HG02840 (cell line): ENCODE results near the gene BAMBI.
A peak's percentile ranks its signal among the peaks of the same experiment; 100 is the strongest.
"Not testable (repeated sequence)": the region's sequence is repeated elsewhere in the genome, so short reads cannot be mapped to it uniquely, and the experiment has no call there.

Experiments
- ATAC-seq: cut with Tn5 transposase; IDR thresholded peaks from one replicate; pipeline ENCODE4 v1.9.1; 2021; ENCODE audit warnings: mild to moderate bottlenecking, moderate library complexity, moderate number of reproducible peaks; ENCODE audit not compliant: unreplicated experiment, low FRiP score

The BAMBI gene

DNA sequence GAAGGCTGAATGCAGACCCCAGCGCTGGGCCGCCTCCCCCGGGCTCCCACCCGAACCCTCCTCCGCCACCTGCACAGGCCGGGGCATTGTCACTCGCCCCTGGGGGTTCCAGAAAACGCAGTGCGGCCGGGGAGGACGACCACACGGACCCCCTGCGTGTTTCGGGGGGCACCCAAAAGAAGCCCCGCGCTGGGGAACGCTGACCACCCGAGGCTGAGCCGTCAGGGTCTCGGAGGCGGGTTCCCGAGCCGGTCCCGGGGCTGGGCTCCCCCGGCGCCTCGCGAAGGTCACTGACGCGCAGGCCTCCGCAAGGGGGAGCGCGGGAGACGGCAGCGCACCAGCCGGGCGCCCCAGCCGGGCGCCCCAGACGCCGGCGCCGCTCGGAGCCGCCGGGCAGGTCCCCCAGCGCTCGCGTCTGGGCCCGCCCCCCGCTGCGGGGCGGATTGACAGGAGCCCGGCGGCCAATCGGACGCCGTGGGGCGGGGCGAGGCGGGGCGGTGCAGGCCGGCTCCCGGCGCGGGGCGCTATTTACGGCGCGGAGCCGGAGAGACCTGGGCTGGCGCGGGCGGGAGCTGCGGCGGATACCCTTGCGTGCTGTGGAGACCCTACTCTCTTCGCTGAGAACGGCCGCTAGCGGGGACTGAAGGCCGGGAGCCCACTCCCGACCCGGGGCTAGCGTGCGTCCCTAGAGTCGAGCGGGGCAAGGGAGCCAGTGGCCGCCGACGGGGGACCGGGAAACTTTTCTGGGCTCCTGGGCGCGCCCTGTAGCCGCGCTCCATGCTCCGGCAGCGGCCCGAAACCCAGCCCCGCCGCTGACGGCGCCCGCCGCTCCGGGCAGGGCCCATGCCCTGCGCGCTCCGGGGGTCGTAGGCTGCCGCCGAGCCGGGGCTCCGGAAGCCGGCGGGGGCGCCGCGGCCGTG is at the start of gene BAMBI:
Gene BAMBI, plus strand, starts transcription at position 554 of the 920 bp plus-strand sequence. CDS start 377 bp downstream, outside the sequence.
- ATAC-seq: peak; percentile 92

DNA sequence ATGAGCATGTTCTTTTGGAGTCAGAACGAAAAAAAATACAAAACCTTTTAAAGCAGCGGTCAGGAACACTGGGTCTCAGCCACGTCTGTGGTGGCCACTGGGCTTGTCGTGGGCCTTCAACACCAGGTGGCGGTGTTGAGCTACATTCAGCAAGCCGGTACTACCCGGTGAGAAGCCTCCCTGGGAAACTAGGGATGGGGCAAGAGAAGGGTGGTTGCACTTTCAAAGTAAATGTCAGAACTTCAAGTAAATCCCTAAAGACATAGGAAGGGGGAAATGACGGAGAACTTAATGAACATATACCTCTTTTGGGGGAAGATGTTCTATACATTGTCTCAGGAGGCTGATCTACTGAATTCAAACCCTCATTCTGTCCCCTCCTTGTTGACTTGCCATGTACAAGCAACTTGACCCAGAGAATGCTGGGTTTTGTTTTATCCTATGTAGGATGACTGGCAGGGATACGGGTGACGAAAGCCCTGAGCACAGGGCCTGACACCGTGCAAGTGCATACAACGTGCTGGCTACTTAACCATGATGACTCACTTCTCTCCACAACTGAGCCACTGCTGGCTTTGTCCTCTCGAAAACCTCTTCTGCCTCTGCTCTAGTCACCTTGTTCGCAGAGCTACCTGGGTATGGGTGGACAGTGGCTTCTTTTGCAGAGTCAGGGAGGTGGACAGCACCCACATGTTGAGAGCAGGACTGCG is 49.0 kb upstream of the BAMBI start:
- no peak for ATAC-seq

- no peak for ATAC-seq
Observed at GRCh38 chr10:28631896-28632583, 45.3 kb upstream of the BAMBI start.

DNA sequence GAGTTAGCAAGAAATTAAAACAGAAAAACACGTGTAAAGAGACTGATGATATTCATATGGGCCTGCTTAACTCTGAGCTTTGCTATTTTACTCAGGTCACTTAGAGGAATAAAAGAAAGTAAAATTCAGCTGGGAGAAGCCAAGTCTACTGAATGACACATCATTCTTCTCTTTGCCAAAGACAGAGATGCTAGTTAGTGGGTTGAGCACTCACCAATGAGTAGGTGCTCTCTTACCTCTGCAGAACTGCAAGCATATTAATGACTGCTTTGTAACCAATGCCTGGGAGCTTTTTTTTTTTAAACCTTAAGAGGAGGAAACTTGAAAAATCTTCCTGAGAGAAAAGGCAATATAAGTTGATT is 44.8 kb upstream of the BAMBI start:
- ATAC-seq: no peak

DNA sequence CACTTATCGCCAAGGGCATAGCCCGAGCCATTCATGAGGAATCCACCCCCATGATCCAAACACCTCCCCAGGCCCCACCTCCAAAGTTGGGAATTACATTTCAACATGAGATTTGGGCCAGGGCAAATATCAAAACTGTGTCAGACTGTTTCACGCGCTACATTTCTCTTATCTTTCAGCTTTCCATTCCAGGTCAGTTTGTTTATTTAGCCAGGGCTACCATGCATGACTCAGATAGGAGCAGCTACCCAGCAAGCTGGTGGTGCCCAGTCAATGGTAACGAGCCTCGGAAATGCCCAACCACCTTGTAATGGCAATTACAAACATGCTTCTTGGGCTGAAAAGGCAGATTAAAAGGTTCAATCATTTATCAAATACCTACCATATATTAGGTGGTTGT is 43.6 kb upstream of the BAMBI start:
- ATAC-seq: no peak

DNA sequence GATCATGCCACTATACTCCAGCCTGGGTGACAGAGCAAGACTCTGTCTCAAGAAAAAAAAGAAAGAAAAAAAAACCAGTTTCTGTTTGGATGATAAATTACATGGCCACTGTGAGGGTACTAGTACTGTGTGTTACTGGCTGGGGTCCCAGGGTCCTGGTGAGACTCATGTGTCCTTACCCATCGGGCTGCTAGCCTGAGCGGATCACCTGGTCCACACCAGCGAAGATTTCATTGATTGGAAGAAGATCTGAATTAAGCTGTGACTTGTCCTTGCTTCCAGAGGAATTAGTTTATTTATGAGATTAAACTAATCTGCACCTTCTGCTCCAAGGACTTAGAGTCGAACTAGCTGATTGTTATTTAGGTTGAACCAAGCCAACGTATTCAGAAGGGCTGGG is 40.0 kb upstream of the BAMBI start:
- no peak for ATAC-seq

DNA sequence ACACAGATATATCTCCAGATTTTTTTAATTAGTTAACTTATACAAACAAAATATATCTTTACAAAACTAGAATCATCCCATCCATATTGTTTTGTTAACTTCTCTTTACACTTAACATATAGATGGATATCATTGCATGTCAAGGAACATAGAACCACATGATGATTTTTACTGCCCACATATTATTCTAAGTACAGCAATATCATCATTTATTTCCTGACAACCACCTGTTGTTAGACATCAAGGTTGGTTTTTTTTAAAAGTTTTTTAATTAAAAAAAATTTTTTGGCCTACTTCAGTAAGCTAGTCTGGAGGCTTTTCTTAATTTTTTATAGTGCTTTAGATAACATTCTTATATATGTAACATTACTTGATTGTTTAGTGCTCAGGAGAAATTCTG is 38.9 kb upstream of the BAMBI start:
- no peak for ATAC-seq

GRCh38 chr10:28640551-28640950 is 36.8 kb upstream of the BAMBI start:
- ATAC-seq: no peak

DNA sequence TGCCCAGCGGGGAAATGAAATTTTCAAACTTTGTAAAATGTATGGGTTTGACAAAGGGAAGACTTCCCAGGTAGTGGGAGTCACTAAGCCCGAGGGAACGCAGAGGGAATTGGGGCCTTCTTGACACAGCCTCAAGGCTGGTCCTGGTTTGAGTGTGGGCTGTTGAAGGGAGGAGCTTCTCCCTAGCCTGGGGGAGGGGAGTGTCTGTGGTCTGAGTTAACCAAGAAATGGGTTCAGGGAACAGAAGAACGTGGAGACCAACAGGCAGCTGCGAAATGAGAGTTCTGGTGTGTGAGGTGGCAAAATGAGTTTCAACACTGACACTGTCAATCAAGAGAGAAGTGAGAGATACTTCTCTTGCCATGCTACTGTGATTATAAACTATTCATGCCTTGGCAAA is 32.7 kb upstream of the BAMBI start:
- ATAC-seq: no peak

GRCh38 chr10:28652106-28652505 is 25.2 kb upstream of the BAMBI start:
- ATAC-seq: no peak

DNA sequence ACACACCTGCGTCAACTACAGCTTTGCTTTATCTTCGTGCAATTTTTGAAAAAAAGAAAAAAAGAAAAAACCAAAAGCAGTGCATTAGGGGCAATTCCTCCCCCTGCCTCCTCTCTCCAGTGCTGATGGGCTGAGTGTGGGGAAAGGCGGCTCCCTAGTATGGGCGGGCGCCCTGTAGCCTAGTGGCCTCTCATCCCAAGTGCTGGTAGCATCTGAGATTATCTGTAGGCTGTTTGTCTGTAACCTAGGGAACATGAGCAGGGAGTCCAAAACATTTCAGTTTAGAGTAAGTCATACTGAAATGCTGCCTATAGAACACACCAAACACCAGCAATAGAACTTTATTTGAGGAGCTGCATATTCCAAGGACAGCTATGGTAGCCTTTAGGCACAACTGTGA is 24.6 kb upstream of the BAMBI start:
- ATAC-seq: no peak

DNA sequence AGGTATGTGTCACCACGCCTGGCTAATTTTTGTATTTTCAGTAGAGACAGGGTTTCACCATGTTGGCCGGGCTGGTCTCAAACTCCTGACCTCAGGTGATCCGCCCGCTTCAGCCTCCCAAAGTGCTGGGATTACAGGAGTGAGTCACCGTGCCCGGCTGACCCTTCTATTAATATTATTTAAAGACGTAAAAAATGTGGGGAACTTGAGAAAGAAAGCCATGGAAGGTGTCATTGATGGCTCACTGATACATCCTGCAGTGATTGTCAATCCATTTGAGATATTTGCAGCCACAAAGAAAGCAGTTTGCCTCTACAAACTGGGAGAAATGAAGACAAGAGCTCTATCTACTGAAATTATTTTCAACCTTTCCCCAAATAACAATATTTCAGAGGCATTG is 18.5 kb upstream of the BAMBI start:
- ATAC-seq: not testable (repeated sequence)

GRCh38 chr10:28661035-28661434 is 16.3 kb upstream of the BAMBI start:
- ATAC-seq: no peak

DNA sequence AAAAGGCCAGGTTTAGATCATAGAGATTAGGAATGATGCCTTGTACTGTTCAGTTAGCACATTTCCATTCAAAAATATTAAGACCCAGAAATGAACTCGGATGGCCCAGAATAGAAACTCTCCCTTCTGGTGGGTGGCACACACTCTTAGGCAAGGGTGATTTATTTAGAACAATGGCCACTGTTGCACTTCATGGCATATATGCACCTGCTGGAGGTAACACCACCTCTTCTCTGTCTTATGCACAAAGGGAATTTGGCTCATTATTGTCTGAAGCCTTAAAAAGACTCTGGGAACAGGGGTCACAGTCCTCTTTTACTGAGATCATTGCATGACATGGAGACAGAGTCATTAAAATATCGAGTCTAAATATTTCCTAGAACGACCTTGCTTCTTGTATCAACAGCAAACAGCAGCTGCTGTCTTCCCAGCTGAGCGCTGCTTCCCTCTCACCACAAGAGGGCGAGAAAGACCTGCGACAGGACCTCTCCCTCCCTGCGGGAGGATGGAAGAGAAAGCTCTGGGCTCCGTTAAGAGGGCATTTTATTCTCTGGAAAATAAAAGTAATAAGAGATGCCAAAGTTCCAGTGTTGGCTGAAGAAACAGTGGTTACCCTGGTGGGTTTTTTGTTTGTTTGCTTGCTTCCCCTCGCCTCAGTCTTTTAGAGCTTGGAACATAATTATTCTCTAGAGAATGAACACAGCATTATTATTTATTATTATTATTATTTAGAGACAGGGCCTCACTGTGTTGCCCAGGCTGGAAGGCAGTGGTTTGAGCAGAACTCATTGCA is 13.5 kb upstream of the BAMBI start:
- ATAC-seq: peak; percentile 88

- ATAC-seq: no peak
Observed at GRCh38 chr10:28664369-28664740, 13.0 kb upstream of the BAMBI start.

GRCh38 chr10:28666751-28667467 is 10.4 kb upstream of the BAMBI start:
- ATAC-seq: no peak

- no peak for ATAC-seq
Observed at GRCh38 chr10:28668363-28669226, 8.7 kb upstream of the BAMBI start.

DNA sequence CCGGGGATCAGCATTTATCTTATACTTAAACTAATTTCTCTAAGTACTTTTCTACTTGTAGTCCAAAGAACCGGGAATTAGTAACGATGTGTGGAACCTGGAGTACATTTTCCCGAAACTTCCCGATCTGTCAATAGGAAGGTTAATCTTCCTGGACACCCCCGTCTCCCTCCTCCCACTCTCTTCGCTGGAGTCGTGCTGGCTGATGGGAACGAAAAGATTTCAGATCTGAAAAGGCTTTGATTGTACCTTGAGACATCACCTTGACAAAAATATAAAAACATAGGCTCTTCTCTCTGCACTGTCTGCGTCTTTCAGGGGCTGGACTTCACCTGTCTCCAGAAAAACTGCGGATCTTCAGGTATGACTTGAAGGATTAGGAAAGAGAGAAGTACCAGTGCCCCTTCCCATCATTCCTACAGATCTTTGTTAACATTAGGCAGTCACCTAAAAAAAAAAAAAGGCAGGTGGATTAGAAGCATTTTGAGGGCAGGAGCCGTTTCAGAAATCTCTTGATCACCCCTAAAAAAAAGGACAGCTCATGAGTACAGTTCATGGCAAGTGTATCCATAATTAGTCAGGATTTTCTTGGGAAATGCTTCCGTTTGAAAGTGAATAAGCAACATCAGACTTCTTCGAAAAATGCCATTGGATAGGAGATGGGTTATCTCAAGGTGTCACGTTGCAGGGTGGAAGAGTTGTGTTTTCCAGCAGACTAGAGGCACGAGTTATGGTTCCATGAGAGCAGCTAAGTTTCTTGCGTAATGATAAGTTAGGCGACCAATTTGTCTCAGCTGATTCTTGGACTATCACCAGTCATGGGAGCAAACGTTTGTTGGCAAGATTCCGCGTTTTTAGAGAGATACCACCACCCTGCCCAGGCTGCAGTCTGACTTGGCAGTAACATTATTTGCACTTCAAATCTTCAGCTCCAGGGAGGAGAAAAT is 7.8 kb upstream of the BAMBI start:
- ATAC-seq: no peak
